Thyroid gland (tissue), 4 donors: ENCODE data around the gene PLXNB2. TPM values are rescaled to one million over a fixed set of nuclear protein-coding genes. Genes with fewer than 3 reads are reported as not detected.

Source experiments
- DNase-seq, 2 donors: peaks; one replicate each; pipeline ENCODE4 v3.0.0-alpha.2; 2019
- H3K27ac ChIP-seq, 3 donors: fragments of 200-600 bp; sonication (generic); 1 replicate in 2 of 3; 2 replicates in 1 of 3; pipeline ENCODE4 v1.5.1; 2016 to 2019; ENCODE audit warnings: mild to moderate bottlenecking in 1 of 3, moderate library complexity in 1 of 3
- H3K27me3 ChIP-seq: fragments of 200-600 bp; sonication (generic); one replicate; pipeline ENCODE4 v1.5.1; 2019
- H3K36me3 ChIP-seq, 2 donors: fragments of 200-600 bp; sonication (generic); one replicate each; pipeline ENCODE4 v1.5.1; 2016 to 2019
- H3K4me1 ChIP-seq, 2 donors: fragments of 200-600 bp; sonication (generic); one replicate each; pipeline ENCODE4 v1.5.1; 2017 to 2019
- H3K4me3 ChIP-seq, 3 donors: fragments of 200-600 bp; sonication (generic); replicated peaks in 1 of 3; 1 replicate in 2 of 3; 2 replicates in 1 of 3; pipeline ENCODE4 v1.5.1; 2016; ENCODE audit warnings: mild to moderate bottlenecking in 1 of 3
- H3K9me3 ChIP-seq: fragments of 200-600 bp; sonication (generic); one replicate; pipeline ENCODE4 v1.5.1; 2017
- CTCF ChIP-seq, 6 experiments: fragments of 200-600 bp in 3 of 6; fragments of 450-650 bp in 3 of 6; sonication (generic) in 3 of 6; IDR thresholded peaks; one replicate each; pipeline ENCODE4 v1.5.1; 2016 to 2019; ENCODE audit warnings: antibody characterized with exemption in 6 of 6, mild to moderate bottlenecking in 2 of 6, inconsistent platforms in 1 of 6, moderate library complexity in 1 of 6
- POLR2A ChIP-seq, 2 donors: fragments of 450-650 bp; IDR thresholded peaks; one replicate each; pipeline ENCODE4 v1.6.1; 2017; ENCODE audit warnings: antibody characterized with exemption in 2 of 2, mild to moderate bottlenecking in 2 of 2, moderate library complexity in 1 of 2
- WGBS, 2 donors: methylation state at CpG; one replicate each; pipeline ENCODE4 v1.1.5; 2017; 5-methylcytosine and 5-hydroxymethylcytosine counted together
- intact Hi-C: fragments of 100-400 bp; cut with DNase I; formaldehyde crosslinking; loops from one replicate; pipeline ENCODE4 v1.15.1; 2023
- total RNA-seq, 4 donors: library from RNA; depleted of rRNA; stranded (reverse); fragments of >200 nt; gene quantifications; one replicate each; pipeline ENCODE4 v1.2.3, GENCODE V29; 2016

PLXNB2 gene
- total RNA-seq, 4 donors from 2014 or later = 143 to 266 (median 215) TPM

DNA sequence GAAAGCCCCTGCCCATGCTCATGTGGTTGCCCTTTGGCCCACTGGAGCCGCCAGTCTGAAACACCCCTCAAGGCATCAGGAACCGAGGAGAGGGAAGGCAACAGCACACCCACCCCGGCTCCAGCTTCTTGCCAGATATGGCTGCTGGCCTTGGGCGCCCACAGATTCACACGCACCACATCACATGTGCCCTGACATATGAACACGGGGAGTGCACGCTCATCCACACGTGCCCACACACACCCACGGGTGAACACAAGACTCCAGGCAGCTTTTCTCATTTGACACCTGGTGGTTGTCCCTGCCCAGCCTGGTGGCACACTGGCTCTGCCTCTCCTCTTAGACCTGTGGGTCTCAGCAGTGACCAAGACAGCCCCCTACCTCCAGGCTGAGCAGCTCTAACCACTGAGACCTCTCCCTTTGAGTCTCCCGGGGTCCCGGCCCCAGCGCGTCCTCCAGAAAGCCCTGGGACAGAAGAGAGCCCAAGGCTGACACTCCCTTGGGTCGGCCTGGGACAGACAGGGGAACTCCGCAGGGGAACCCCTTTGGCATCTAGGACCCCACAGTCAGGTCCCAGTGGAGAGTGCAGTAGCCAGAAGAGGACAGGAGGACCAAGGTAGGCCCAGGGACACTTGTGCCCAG, 43.2 kb downstream of the PLXNB2 start:
- DNase-seq = no peak
- Histone ChIP-seq H3K4me3 (no peak overlapping the region), H3K36me3 (no peaks in the 10 kb centered on the region), H3K4me1 (peaks cover 20 to 38% of the 10 kb centered on the region in 2 donors), H3K27ac (no peak overlapping the region), H3K9me3 (no peaks in the 10 kb centered on the region), H3K27me3 (peaks cover 5% of the 10 kb centered on the region)
- intact Hi-C loops = no loop called here
- WGBS, 2 donors = 95% methylated on average over 10 of the region's 15 CpGs; no CpG with 5 or more reads in 1 of the 2 donors
- TF ChIP-seq POLR2A (IDR thresholded peaks at IDR 0.05) (no peak), CTCF (IDR thresholded peaks at IDR 0.05) (no peak)

GRCh38 chr22:50262973-50263617, 44.4 kb downstream of the PLXNB2 start:
- Histone ChIP-seq H3K27ac (no peak overlapping the region), H3K27me3 (peaks cover 5% of the 10 kb centered on the region), H3K4me1 (peaks cover 9 to 26% of the 10 kb centered on the region in 2 donors), H3K4me3 (no peak overlapping the region), H3K36me3 (no peaks in the 10 kb centered on the region), H3K9me3 (no peaks in the 10 kb centered on the region)
- TF ChIP-seq POLR2A (IDR thresholded peaks at IDR 0.05) (no peak), CTCF (IDR thresholded peaks at IDR 0.05) (no peak)
- intact Hi-C loops = no loop called here
- WGBS, 2 donors = 48 to 69% methylated on average over 6 to 8 of the region's 9 CpGs
- DNase-seq = no peak

DNA sequence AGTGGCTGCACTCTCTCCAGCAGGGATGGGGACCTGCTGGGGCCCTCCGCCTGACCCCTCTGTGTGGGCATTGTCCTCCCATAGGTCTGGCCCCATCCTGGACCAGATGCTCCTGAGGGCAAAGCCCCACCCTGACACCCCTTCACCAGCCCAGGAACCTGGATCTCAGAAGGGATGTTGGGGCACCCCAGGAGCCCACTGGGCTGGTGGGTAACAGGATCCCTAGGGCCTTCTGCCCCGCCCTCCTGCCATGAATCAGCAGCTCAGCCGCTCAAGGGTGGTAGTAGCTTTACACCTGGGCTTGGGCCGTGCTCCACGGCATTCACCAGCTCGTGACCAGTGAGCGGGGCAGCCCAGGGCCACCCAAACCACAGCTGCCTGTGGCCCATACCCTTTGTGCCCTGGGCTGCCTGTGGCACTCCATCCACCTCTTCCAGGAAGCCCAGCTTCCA, 45.0 kb downstream of the PLXNB2 start:
- H3K9me3 ChIP-seq = no peaks in the 10 kb centered on the region
- intact Hi-C loops = no loop called here
- H3K4me3 ChIP-seq = no peak overlapping the region
- TF ChIP-seq CTCF (IDR thresholded peaks at IDR 0.05) (no peak), POLR2A (IDR thresholded peaks at IDR 0.05) (no peak)
- H3K27me3 ChIP-seq = peaks cover 5% of the 10 kb centered on the region
- no peak overlapping the region for H3K27ac ChIP-seq
- WGBS, 2 donors = 56 to 65% methylated on average over 6 to 7 of the region's 7 CpGs
- no peak for DNase-seq
- H3K4me1 ChIP-seq = peaks cover 5 to 20% of the 10 kb centered on the region in 2 donors
- H3K36me3 ChIP-seq = no peaks in the 10 kb centered on the region

GRCh38 chr22:50261615-50262459, 45.6 kb downstream of the PLXNB2 start, which contains the start of gene MAPK12:
Gene MAPK12 (minus strand): TSS chr22:50261683. CDS start chr22:50261509, 174 bp downstream.
- no peaks in the 10 kb centered on the region for H3K36me3 ChIP-seq
- H3K4me3 ChIP-seq = peak within 1 kb of the TSS in 1 of 3 donors; percentile 27
- no peak for TF ChIP-seq CTCF (IDR thresholded peaks at IDR 0.05)
- no peak for TF ChIP-seq POLR2A (IDR thresholded peaks at IDR 0.05)
- peaks cover 5% of the 10 kb centered on the region for H3K27me3 ChIP-seq
- intact Hi-C loops = no loop called here
- peaks cover 5 to 15% of the 10 kb centered on the region in 2 donors for H3K4me1 ChIP-seq
- no peak for DNase-seq
- H3K9me3 ChIP-seq = no peaks in the 10 kb centered on the region
- WGBS, 2 donors = 16 to 18% methylated on average over 10 to 13 of the region's 61 CpGs
- no peak within 1 kb of the TSS for H3K27ac ChIP-seq
